Vagina (tissue), 2 donors: ENCODE results near the gene FGF14. TPM values are rescaled to one million over a fixed set of nuclear protein-coding genes. Genes with fewer than 3 reads are reported as not detected.

ENCODE experiments used
- DNase-seq, 2 donors: peaks; one replicate each; pipeline ENCODE4 v3.0.0-alpha.2; 2017; ENCODE audit errors: extremely low spot score in 2 of 2
- H3K27ac ChIP-seq: fragments of 200-600 bp; sonication (generic); one replicate; pipeline ENCODE4 v1.5.1; 2019
- H3K27me3 ChIP-seq: fragments of 200-600 bp; sonication (generic); one replicate; pipeline ENCODE4 v1.5.1; 2019
- H3K36me3 ChIP-seq, 2 donors: fragments of 200-600 bp; sonication (generic); one replicate each; pipeline ENCODE4 v1.5.1; 2017 to 2019
- H3K4me1 ChIP-seq: fragments of 200-600 bp; sonication (generic); one replicate; pipeline ENCODE4 v1.5.1; 2019
- H3K4me3 ChIP-seq, 2 donors: fragments of 200-600 bp; sonication (generic); 1 replicate in 1 of 2; 2 replicates in 1 of 2; pipeline ENCODE4 v1.5.1; 2016 to 2019
- H3K9me3 ChIP-seq: fragments of 200-600 bp; sonication (generic); one replicate; pipeline ENCODE4 v1.5.1; 2019
- CTCF ChIP-seq, 3 experiments: fragments of 450-650 bp in 2 of 3; fragments of 200-600 bp in 1 of 3; sonication (generic) in 1 of 3; IDR thresholded peaks; one replicate each; pipeline ENCODE4 v1.5.1; 2017 to 2019; ENCODE audit warnings: antibody characterized with exemption in 3 of 3, mild to moderate bottlenecking in 2 of 3, moderate library complexity in 2 of 3
- POLR2A ChIP-seq, 2 donors: fragments of 450-650 bp; IDR thresholded peaks; one replicate each; pipeline ENCODE4 v1.6.1; 2017; ENCODE audit warnings: antibody characterized with exemption in 2 of 2, mild to moderate bottlenecking in 2 of 2, moderate library complexity in 2 of 2
- POLR2AphosphoS5 ChIP-seq, 2 donors: sonication (generic); formaldehyde crosslinking; IDR thresholded peaks; one replicate each; pipeline ENCODE4 v1.9.0; 2017; ENCODE audit warnings: antibody characterized with exemption in 2 of 2, mild to moderate bottlenecking in 2 of 2, low read depth in 1 of 2; ENCODE audit not compliant: insufficient read depth in 1 of 2
- intact Hi-C: fragments of 100-400 bp; cut with DNase I; formaldehyde crosslinking; loops from one replicate; pipeline ENCODE4 v1.15.1; 2023
- total RNA-seq: library from RNA; depleted of rRNA; stranded (reverse); fragments of >200 nt; gene quantifications from one replicate; pipeline ENCODE4 v1.2.3, GENCODE V29; 2016

Gene FGF14
- total RNA-seq, 1 donor from 2014 or later = 3.4 TPM

GRCh38 chr13:101931186-101931585 lies 470.7 kb downstream of the FGF14 start:
- no peaks in the 10 kb centered on the region for H3K27me3 ChIP-seq
- no peaks in the 10 kb centered on the region for H3K9me3 ChIP-seq
- no peaks in the 10 kb centered on the region for H3K4me1 ChIP-seq
- H3K27ac ChIP-seq = no peak overlapping the region
- no peaks in the 10 kb centered on the region for H3K36me3 ChIP-seq
- TF ChIP-seq POLR2A (IDR thresholded peaks at IDR 0.05) = no peak
- TF ChIP-seq CTCF (IDR thresholded peaks at IDR 0.05) = no peak
- no peak for TF ChIP-seq POLR2AphosphoS5 (IDR thresholded peaks at IDR 0.05; ENCODE audit: insufficient read depth in 1 of 2, low read depth in 1 of 2)
- no peak overlapping the region for H3K4me3 ChIP-seq
- intact Hi-C loops = no loop called here
- no peak for DNase-seq

- Histone ChIP-seq H3K27me3 (no peaks in the 10 kb centered on the region), H3K27ac (no peak overlapping the region), H3K36me3 (no peaks in the 10 kb centered on the region), H3K4me1 (no peaks in the 10 kb centered on the region), H3K4me3 (no peak overlapping the region), H3K9me3 (no peaks in the 10 kb centered on the region)
- intact Hi-C loops = no loop called here
- no peak for DNase-seq
- TF ChIP-seq CTCF (IDR thresholded peaks at IDR 0.05) (no peak), POLR2A (IDR thresholded peaks at IDR 0.05) (no peak), POLR2AphosphoS5 (IDR thresholded peaks at IDR 0.05; ENCODE audit: insufficient read depth in 1 of 2, low read depth in 1 of 2) (no peak)
Measured at GRCh38 chr13:101930331-101930730, 471.5 kb downstream of the FGF14 start.

GRCh38 chr13:101925731-101926130 lies 476.1 kb downstream of the FGF14 start:
- no peak overlapping the region for H3K4me3 ChIP-seq
- no peak overlapping the region for H3K27ac ChIP-seq
- H3K4me1 ChIP-seq = no peaks in the 10 kb centered on the region
- intact Hi-C loops = no loop called here
- TF ChIP-seq POLR2AphosphoS5 (IDR thresholded peaks at IDR 0.05; ENCODE audit: insufficient read depth in 1 of 2, low read depth in 1 of 2) = no peak
- no peaks in the 10 kb centered on the region for H3K9me3 ChIP-seq
- H3K36me3 ChIP-seq = no peaks in the 10 kb centered on the region
- DNase-seq = no peak
- no peaks in the 10 kb centered on the region for H3K27me3 ChIP-seq

- Histone ChIP-seq H3K9me3 (no peaks in the 10 kb centered on the region), H3K4me1 (peaks cover 19% of the 10 kb centered on the region), H3K4me3 (no peak overlapping the region), H3K27ac (no peak overlapping the region), H3K27me3 (peaks cover 10% of the 10 kb centered on the region), H3K36me3 (no peaks in the 10 kb centered on the region)
- no peak for TF ChIP-seq POLR2AphosphoS5 (IDR thresholded peaks at IDR 0.05; ENCODE audit: insufficient read depth in 1 of 2, low read depth in 1 of 2)
- TF ChIP-seq CTCF (IDR thresholded peaks at IDR 0.05) = no peak
- TF ChIP-seq POLR2A (IDR thresholded peaks at IDR 0.05) = no peak
- intact Hi-C loops = no loop called here
- no peak for DNase-seq
Measured at GRCh38 chr13:101919541-101920181, 482.2 kb downstream of the FGF14 start.

GRCh38 chr13:101917833-101918661 lies 483.8 kb downstream of the FGF14 start:
- H3K36me3 ChIP-seq = no peaks in the 10 kb centered on the region
- no peak for TF ChIP-seq POLR2AphosphoS5 (IDR thresholded peaks at IDR 0.05; ENCODE audit: insufficient read depth in 1 of 2, low read depth in 1 of 2)
- no peak for TF ChIP-seq CTCF (IDR thresholded peaks at IDR 0.05)
- no peak overlapping the region for H3K4me3 ChIP-seq
- H3K4me1 ChIP-seq = peaks cover 19% of the 10 kb centered on the region
- no peak overlapping the region for H3K27ac ChIP-seq
- H3K27me3 ChIP-seq = peaks cover 10% of the 10 kb centered on the region
- DNase-seq = no peak
- H3K9me3 ChIP-seq = no peaks in the 10 kb centered on the region
- intact Hi-C loops = no loop called here
